22Rv1 (cell line): ENCODE results near the gene LRRC61.

Experiments used
- CTCF ChIP-seq: fragments of 450-650 bp; IDR thresholded peaks from 2 replicates; pipeline ENCODE4 v1.5.1; 2017; ENCODE audit warnings: mild to moderate bottlenecking
- ZFX ChIP-seq: fragments of 450-650 bp; IDR thresholded peaks from 2 replicates; pipeline ENCODE4 v1.6.1; 2017; ENCODE audit warnings: antibody characterized with exemption, borderline replicate concordance

GRCh38 chr7:150345012-150345411 lies 21.9 kb downstream of the LRRC61 start:
- no peak for TF ChIP-seq ZFX
- TF ChIP-seq CTCF: no peak
